K562 (cell line): Measurements from ENCODE around the gene GALE. TPM values are rescaled to one million over a fixed set of nuclear protein-coding genes. Genes with fewer than 3 reads are reported as not detected.

Experiments used
- ARID2 ChIP-seq: fragments of 450-650 bp; IDR thresholded peaks from 2 replicates; pipeline ENCODE4 v1.6.1; 2017; ENCODE audit warnings: antibody characterized with exemption, mild to moderate bottlenecking
- ATF6 ChIP-seq: sonication (generic); formaldehyde crosslinking; IDR thresholded peaks from 2 replicates; pipeline ENCODE4 v1.4.0; 2020; ENCODE audit warnings: mild to moderate bottlenecking, missing genetic modification reagents
- MAZ ChIP-seq, 2 experiments: fragments of 450-650 bp in 1 of 2; sonication (generic) in 1 of 2; formaldehyde crosslinking; IDR thresholded peaks in 1 of 2; conservative IDR thresholded peaks in 1 of 2; 2 replicates each; pipeline versions ENCODE4 v1.4.0 to v1.5.0; 2020; ENCODE audit warnings: mild to moderate bottlenecking in 1 of 2, missing genetic modification reagents in 1 of 2
- MTA3 ChIP-seq: fragments of 450-650 bp; formaldehyde crosslinking; IDR thresholded peaks from 2 replicates; pipeline ENCODE4 v1.6.1; 2017; ENCODE audit warnings: mild to moderate bottlenecking, borderline replicate concordance
- NR2C1 ChIP-seq, 2 experiments: fragments of 450-650 bp; IDR thresholded peaks; 2 replicates each; pipeline ENCODE4 v1.6.1; 2017; ENCODE audit warnings: mild to moderate bottlenecking in 2 of 2, antibody characterized with exemption in 1 of 2, inconsistent platforms in 1 of 2, missing compliant biosample characterization in 1 of 2, missing genetic modification characterization in 1 of 2
- TCF7 ChIP-seq: sonication (generic); IDR thresholded peaks from 2 replicates; pipeline ENCODE4 v1.6.1; 2016; ENCODE audit warnings: antibody characterized with exemption, borderline replicate concordance
- VEZF1 ChIP-seq: fragments of 200-800 bp; sonication (Bioruptor generic); IDR thresholded peaks from 2 replicates; pipeline ENCODE4 v1.6.1; 2017; ENCODE audit warnings: missing genetic modification characterization, missing compliant biosample characterization
- ZBTB26 ChIP-seq: fragments of 450-650 bp; formaldehyde crosslinking; IDR thresholded peaks from 2 replicates; pipeline ENCODE4 v1.4.0; 2022; ENCODE audit warnings: missing genetic modification characterization
- ZNF655 ChIP-seq: fragments of 250-450 bp; sonication (Bioruptor Pico); IDR thresholded peaks from 2 replicates; pipeline ENCODE4 v1.5.0; 2021
- ZNF699 ChIP-seq: fragments of 250-450 bp; sonication (Bioruptor Pico); IDR thresholded peaks from 2 replicates; pipeline ENCODE4 v1.8.0; 2021; ENCODE audit warnings: mild to moderate bottlenecking, moderate library complexity; ENCODE audit not compliant: insufficient replicate concordance
- polyA plus RNA-seq, 8 experiments: library from polyadenylated mRNA; depleted of rRNA in 4 of 8; stranded (reverse) in 5 of 8; unstranded in 3 of 8; fragments of >200 nt; fragmentation: Nextera tagmentation in 2 of 8; fragmentation: Illumina TruSeq in 1 of 8; extraction: Ambion mirVana in 2 of 8; extraction: Trizol in 1 of 8; gene quantifications; 2 replicates each; pipeline versions ENCODE4 v1.2.1 to v1.2.3, GENCODE V29; 2011 to 2014; ENCODE audit warnings: inconsistent platforms in 1 of 8, missing spikeins in 1 of 8
- total RNA-seq, 7 experiments: library from RNA; depleted of rRNA in 6 of 7; stranded (reverse); fragments of >200 nt in 6 of 7; fragmentation: Illumina TruSeq in 2 of 7; extraction: Trizol in 2 of 7; gene quantifications; 2 replicates each; pipeline versions ENCODE4 v1.2.1 to v1.2.3, GENCODE V29; 2011 to 2021; ENCODE audit warnings: low replicate concordance in 1 of 7
- TF ChIP-seq, protein P1 (sequence below): fragments of 250-450 bp; sonication (Bioruptor Pico); IDR thresholded peaks from 2 replicates; pipeline ENCODE4 v1.8.0; 2022; ENCODE audit warnings: moderate library complexity, mild to moderate bottlenecking, inconsistent platforms
- TF ChIP-seq, protein P2 (sequence below): fragments of 450-650 bp; formaldehyde crosslinking; IDR thresholded peaks from 2 replicates; pipeline ENCODE4 v1.4.0; 2020; ENCODE audit warnings: mild to moderate bottlenecking, mixed read lengths
- TF ChIP-seq, protein P3 (sequence below): fragments of 250-450 bp; sonication (Bioruptor Pico); IDR thresholded peaks from 2 replicates; pipeline ENCODE4 v1.4.0; 2020
- TF ChIP-seq, protein P4 (sequence below): fragments of 250-450 bp; sonication (Bioruptor Pico); IDR thresholded peaks from 2 replicates; pipeline ENCODE4 v1.9.0; 2021; ENCODE audit warnings: mild to moderate bottlenecking

GALE gene
- total and polyA plus RNA-seq, 9 of the 15 experiments (the other 6 are each of a cell fraction or from before 2014, with no cell fraction given), result 8.4 to 139 (median 88.3) TPM

- TF ChIP-seq, protein P1, sequence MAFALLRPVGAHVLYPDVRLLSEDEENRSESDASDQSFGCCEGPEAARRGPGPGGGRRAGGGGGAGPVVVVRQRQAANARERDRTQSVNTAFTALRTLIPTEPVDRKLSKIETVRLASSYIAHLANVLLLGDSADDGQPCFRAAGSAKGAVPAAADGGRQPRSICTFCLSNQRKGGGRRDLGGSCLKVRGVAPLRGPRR (CRISPR knock-in tag), result no peak
- TF ChIP-seq ARID2, result peak; percentile 77
- TF ChIP-seq, protein P2, sequence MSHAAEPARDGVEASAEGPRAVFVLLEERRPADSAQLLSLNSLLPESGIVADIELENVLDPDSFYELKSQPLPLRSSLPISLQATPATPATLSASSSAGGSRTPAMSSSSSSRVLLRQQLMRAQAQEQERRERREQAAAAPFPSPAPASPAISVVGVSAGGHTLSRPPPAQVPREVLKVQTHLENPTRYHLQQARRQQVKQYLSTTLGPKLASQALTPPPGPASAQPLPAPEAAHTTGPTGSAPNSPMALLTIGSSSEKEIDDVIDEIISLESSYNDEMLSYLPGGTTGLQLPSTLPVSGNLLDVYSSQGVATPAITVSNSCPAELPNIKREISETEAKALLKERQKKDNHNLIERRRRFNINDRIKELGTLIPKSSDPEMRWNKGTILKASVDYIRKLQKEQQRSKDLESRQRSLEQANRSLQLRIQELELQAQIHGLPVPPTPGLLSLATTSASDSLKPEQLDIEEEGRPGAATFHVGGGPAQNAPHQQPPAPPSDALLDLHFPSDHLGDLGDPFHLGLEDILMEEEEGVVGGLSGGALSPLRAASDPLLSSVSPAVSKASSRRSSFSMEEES (CRISPR knock-in tag), result no peak
- TF ChIP-seq, protein P3, sequence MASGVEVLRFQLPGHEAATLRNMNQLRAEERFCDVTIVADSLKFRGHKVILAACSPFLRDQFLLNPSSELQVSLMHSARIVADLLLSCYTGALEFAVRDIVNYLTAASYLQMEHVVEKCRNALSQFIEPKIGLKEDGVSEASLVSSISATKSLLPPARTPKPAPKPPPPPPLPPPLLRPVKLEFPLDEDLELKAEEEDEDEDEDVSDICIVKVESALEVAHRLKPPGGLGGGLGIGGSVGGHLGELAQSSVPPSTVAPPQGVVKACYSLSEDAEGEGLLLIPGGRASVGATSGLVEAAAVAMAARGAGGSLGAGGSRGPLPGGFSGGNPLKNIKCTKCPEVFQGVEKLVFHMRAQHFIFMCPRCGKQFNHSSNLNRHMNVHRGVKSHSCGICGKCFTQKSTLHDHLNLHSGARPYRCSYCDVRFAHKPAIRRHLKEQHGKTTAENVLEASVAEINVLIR (CRISPR knock-in tag), result no peak
- TF ChIP-seq, protein P4, sequence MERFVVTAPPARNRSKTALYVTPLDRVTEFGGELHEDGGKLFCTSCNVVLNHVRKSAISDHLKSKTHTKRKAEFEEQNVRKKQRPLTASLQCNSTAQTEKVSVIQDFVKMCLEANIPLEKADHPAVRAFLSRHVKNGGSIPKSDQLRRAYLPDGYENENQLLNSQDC, result no peak
- TF ChIP-seq ZBTB26 (CRISPR knock-in tag), result no peak
- 0 out of 2 replicates have a peak, but pooled peaks have one; percentile 25 for TF ChIP-seq TCF7
- TF ChIP-seq ATF6, result no peak
- no peak for TF ChIP-seq NR2C1 (IDR thresholded peaks at IDR 0.05)
- TF ChIP-seq NR2C1 (tag; IDR thresholded peaks at IDR 0.05), result no peak
- no peak for TF ChIP-seq MTA3
- TF ChIP-seq VEZF1 (CRISPR knock-in tag), result peak; percentile 28; the same call in 1 of the 2 replicates
- TF ChIP-seq ZNF655 (CRISPR knock-in tag), result no peak
- 0 out of 4 replicates have a peak, but pooled peaks of 1 of the 2 experiments have one; percentile 27 for TF ChIP-seq MAZ (CRISPR knock-in tag; conservative IDR thresholded peaks at IDR 0.05 in 1 of 2, IDR thresholded peaks at IDR 0.05 in 1 of 2)
- no peak for TF ChIP-seq ZNF699 (CRISPR knock-in tag)
Measured at GRCh38 chr1:23810818-23811540, 10.4 kb upstream of the GALE start (continued).
